ENCODE data around the gene RREB1. TPM values are rescaled to one million over a fixed set of nuclear protein-coding genes. Genes with fewer than 3 reads are reported as not detected.
"Not testable (repeated sequence)": the region's sequence is repeated elsewhere in the genome, so short reads cannot be mapped to it uniquely, and the experiment has no call there.

Gene RREB1
- total RNA-seq, 1 donor from 2014 or later = 17.5 TPM

- no peak for DNase-seq (ENCODE audit: low read depth in 2 of 2)
Observed at GRCh38 chr6:7261852-7262461, 154.2 kb downstream of the RREB1 start.

- DNase-seq (ENCODE audit: low read depth in 2 of 2) = no peak
Observed at GRCh38 chr6:7262746-7263518, 155.2 kb downstream of the RREB1 start.

- not testable (repeated sequence) for DNase-seq (ENCODE audit: low read depth in 2 of 2)
Observed at GRCh38 chr6:7263519-7263805, 155.7 kb downstream of the RREB1 start.

GRCh38 chr6:7264041-7264440 lies 156.3 kb downstream of the RREB1 start:
- no peak for DNase-seq (ENCODE audit: low read depth in 2 of 2)

- no peak for DNase-seq (ENCODE audit: low read depth in 2 of 2)
Observed at GRCh38 chr6:7264686-7265384, 157.1 kb downstream of the RREB1 start.

- not testable (repeated sequence) for DNase-seq (ENCODE audit: low read depth in 2 of 2)
Observed at GRCh38 chr6:7265385-7265726, 157.6 kb downstream of the RREB1 start.

- no peak for DNase-seq (ENCODE audit: low read depth in 2 of 2)
Observed at GRCh38 chr6:7267071-7267465, 159.3 kb downstream of the RREB1 start.

GRCh38 chr6:7267466-7268091 lies 159.8 kb downstream of the RREB1 start:
- DNase-seq (ENCODE audit: low read depth in 2 of 2) = peak; percentile 58 to 88

GRCh38 chr6:7268362-7268761 lies 160.6 kb downstream of the RREB1 start:
- DNase-seq (ENCODE audit: low read depth in 2 of 2) = no peak

- DNase-seq (ENCODE audit: low read depth in 2 of 2) = no peak
Observed at GRCh38 chr6:7268816-7269555, 161.2 kb downstream of the RREB1 start.

GRCh38 chr6:7269816-7270215 lies 162.1 kb downstream of the RREB1 start:
- no peak for DNase-seq (ENCODE audit: low read depth in 2 of 2)

GRCh38 chr6:7270320-7271204 lies 162.8 kb downstream of the RREB1 start:
- DNase-seq (ENCODE audit: low read depth in 2 of 2) = no peak

- DNase-seq (ENCODE audit: low read depth in 2 of 2) = no peak
Observed at GRCh38 chr6:7271205-7271534, 163.4 kb downstream of the RREB1 start.

- DNase-seq (ENCODE audit: low read depth in 2 of 2) = no peak
Observed at GRCh38 chr6:7273709-7274108, 165.9 kb downstream of the RREB1 start.

- not testable (repeated sequence) for DNase-seq (ENCODE audit: low read depth in 2 of 2)
Observed at GRCh38 chr6:7274525-7274924, 166.8 kb downstream of the RREB1 start.

GRCh38 chr6:7276199-7276524 lies 168.4 kb downstream of the RREB1 start:
- DNase-seq (ENCODE audit: low read depth in 2 of 2) = no peak

- no peak for DNase-seq (ENCODE audit: low read depth in 2 of 2)
Observed at GRCh38 chr6:7282097-7282906, 174.5 kb downstream of the RREB1 start.

GRCh38 chr6:7283676-7284075 lies 175.9 kb downstream of the RREB1 start:
- no peak for DNase-seq (ENCODE audit: low read depth in 2 of 2)

- no peak for DNase-seq (ENCODE audit: low read depth in 2 of 2)
Observed at GRCh38 chr6:7285416-7285815, 177.7 kb downstream of the RREB1 start.

- DNase-seq (ENCODE audit: low read depth in 2 of 2) = no peak
Observed at GRCh38 chr6:7290079-7290478, 182.3 kb downstream of the RREB1 start.
